Stomach (tissue), 4 donors: ENCODE data around the gene ATP5F1E.

ENCODE experiments used
- CTCF ChIP-seq, 7 experiments: fragments of 450-650 bp in 4 of 7; fragments of 200-600 bp in 3 of 7; sonication (generic) in 3 of 7; IDR thresholded peaks; one replicate each; pipeline ENCODE4 v1.5.1; 2016 to 2019; ENCODE audit warnings: antibody characterized with exemption in 7 of 7, control low read depth in 2 of 7, mild to moderate bottlenecking in 1 of 7
- POLR2A ChIP-seq, 4 donors: fragments of 450-650 bp; IDR thresholded peaks; one replicate each; pipeline ENCODE4 v1.6.1; 2016; ENCODE audit warnings: antibody characterized with exemption in 4 of 4, control low read depth in 2 of 4, mild to moderate bottlenecking in 1 of 4, moderate library complexity in 1 of 4

DNA sequence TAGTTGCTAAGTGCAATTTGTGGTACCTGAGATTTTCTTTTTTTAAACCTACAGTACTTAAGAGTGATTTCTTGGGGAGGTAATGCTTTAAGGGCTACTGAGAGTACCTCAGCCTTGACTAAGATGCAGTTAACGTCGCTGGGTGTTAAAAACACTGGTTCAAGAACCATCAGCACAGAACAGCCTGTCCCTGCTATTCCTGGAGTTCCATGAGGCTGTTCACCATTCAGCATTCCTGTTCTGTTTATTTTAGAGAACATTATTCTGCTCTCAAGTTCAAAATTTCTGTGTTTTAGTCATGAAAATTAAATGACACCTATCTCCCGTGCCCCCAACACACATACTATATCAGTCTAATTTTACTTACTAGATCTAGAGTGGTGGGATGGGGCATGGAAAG is 12.2 kb upstream of the ATP5F1E start:
- TF ChIP-seq CTCF (IDR thresholded peaks at IDR 0.05) (no peak), POLR2A (IDR thresholded peaks at IDR 0.05) (no peak)
